ENCODE results near the gene NAPB.

- TF ChIP-seq CTCF (IDR thresholded peaks at IDR 0.05) (no peak), POLR2A (IDR thresholded peaks at IDR 0.05) (no peak), POLR2AphosphoS5 (IDR thresholded peaks at IDR 0.05) (no peak), EP300 (IDR thresholded peaks at IDR 0.05; ENCODE audit: low read depth) (no peak)
Observed at GRCh38 chr20:23325107-23325506, 96.2 kb downstream of the NAPB start.

Data from transverse colon (tissue), 4 donors.